K562 (cell line): Measurements from ENCODE around the gene VDR. TPM values are rescaled to one million over a fixed set of nuclear protein-coding genes. Genes with fewer than 3 reads are reported as not detected.

Source experiments
- ATAC-seq: fragments of 200-7000 bp; cut with Tn5 transposase; 3 replicates; pipeline ENCODE4 v1.9.1; 2020; ENCODE audit warnings: moderate library complexity
- BruUV-seq: library from RNA; stranded (reverse); fragments of 400-500 nt; replicated peaks from 2 replicates; lab custom pipeline; 2021; lab: Mats Ljungman, UMichigan
- CTCF ChIA-PET: fragments of 300-600 bp; formaldehyde crosslinking; extraction: SDS; loops from one replicate; lab custom pipeline; 2021; ENCODE audit warnings: low intra/inter-chr PET ratio; lab: Yijun Ruan, JAX
- POLR2A ChIA-PET: fragments of 300-600, 350-650 bp; sonication (Branson Sonifier 250); formaldehyde crosslinking; extraction: SDS; loops from one replicate; lab custom pipeline; 2021; ENCODE audit warnings: antibody characterized with exemption, inconsistent platforms; lab: Yijun Ruan, JAX
- DNase-seq, 4 experiments: peaks; one replicate each; pipeline versions ENCODE4 v3.0.0 to v3.0.0-alpha.2; 2011 to 2018; ENCODE audit warnings: low spot score in 3 of 4, mixed read lengths in 3 of 4; ENCODE audit errors: extremely low read depth in 1 of 4
- FAIRE-seq: peaks from 2 replicates; lab custom pipeline; 2011; peaks lifted over from hg19 to GRCh38; lab: Jason Lieb, UNC
- H2AFZ ChIP-seq: 2 replicates; pipeline ENCODE4 v1.6.0; 2011; ENCODE audit warnings: low read depth, low read length, control low read depth, inconsistent platforms
- H3K27ac ChIP-seq: fragments of 200-600 bp; 3 replicates; pipeline ENCODE4 v1.8.0; 2011; ENCODE audit warnings: low read depth, mild to moderate bottlenecking, control low read depth, inconsistent platforms, low read length, moderate library complexity, mixed read lengths; ENCODE audit errors: extremely low read depth
- H3K27me3 ChIP-seq, 2 experiments: fragments of 300-600 bp in 1 of 2; 2 replicates in 1 of 2; 3 replicates in 1 of 2; pipeline versions ENCODE4 v1.6.0 to v1.8.0; 2011; ENCODE audit warnings: inconsistent platforms in 2 of 2, low read length in 2 of 2, mild to moderate bottlenecking in 1 of 2, mixed read lengths in 1 of 2, moderate library complexity in 1 of 2; ENCODE audit not compliant: control insufficient read depth in 2 of 2, insufficient read depth in 2 of 2
- H3K36me3 ChIP-seq: fragments of 300-600 bp; 3 replicates; pipeline ENCODE4 v1.8.0; 2011; ENCODE audit warnings: mild to moderate bottlenecking, low read length, inconsistent platforms; ENCODE audit not compliant: control insufficient read depth, insufficient read depth
- H3K4me1 ChIP-seq, 2 experiments: fragments of 200-600 bp in 1 of 2; replicated peaks in 1 of 2; 2 replicates in 1 of 2; 3 replicates in 1 of 2; pipeline versions ENCODE4 v1.5.1 to v1.8.0; 2011; ENCODE audit warnings: inconsistent platforms in 2 of 2, low read length in 2 of 2, mild to moderate bottlenecking in 1 of 2, mixed read lengths in 1 of 2, moderate library complexity in 1 of 2; ENCODE audit not compliant: control insufficient read depth in 2 of 2, insufficient read depth in 2 of 2
- H3K4me2 ChIP-seq: 2 replicates; pipeline ENCODE4 v1.6.1; 2011; ENCODE audit warnings: low read length, control low read depth, inconsistent platforms, mixed read lengths; ENCODE audit not compliant: insufficient read depth
- H3K4me3 ChIP-seq: fragments of 200-600 bp; sonication (generic), shearing (Covaris generic); 2 replicates; pipeline ENCODE4 v1.5.1; 2016; ENCODE audit warnings: control low read depth, inconsistent platforms
- H3K79me2 ChIP-seq: fragments of 200-600 bp; 3 replicates; pipeline ENCODE4 v1.8.0; 2011; ENCODE audit warnings: low read length, inconsistent platforms; ENCODE audit not compliant: control insufficient read depth, insufficient read depth
- H3K9ac ChIP-seq, 2 experiments: 2 replicates each; pipeline versions ENCODE4 v1.6.0 to v1.6.1; 2011; ENCODE audit warnings: low read depth in 2 of 2, low read length in 2 of 2, control low read depth in 1 of 2, inconsistent platforms in 1 of 2, mild to moderate bottlenecking in 1 of 2, mixed read lengths in 1 of 2; ENCODE audit not compliant: insufficient read depth in 1 of 2
- H3K9me1 ChIP-seq: one replicate; pipeline ENCODE4 v1.6.0; 2011; ENCODE audit warnings: inconsistent platforms, mild to moderate bottlenecking, low read length, moderate library complexity; ENCODE audit not compliant: control insufficient read depth, insufficient read depth
- H3K9me3 ChIP-seq: replicated peaks from 2 replicates; pipeline ENCODE4 v1.5.1; 2011; ENCODE audit warnings: low read depth, low read length, inconsistent platforms; ENCODE audit not compliant: control insufficient read depth, insufficient read depth
- H4K20me1 ChIP-seq: replicated peaks from 2 replicates; pipeline ENCODE4 v1.6.1; 2011; ENCODE audit warnings: low read length, inconsistent platforms, mixed read lengths; ENCODE audit not compliant: control insufficient read depth, insufficient read depth
- ATF1 ChIP-seq, 2 experiments: fragments of 450-650 bp in 1 of 2; IDR thresholded peaks; 2 replicates each; pipeline ENCODE4 v1.6.1; 2016; ENCODE audit warnings: missing compliant biosample characterization in 1 of 2, missing genetic modification characterization in 1 of 2
- HMGXB4 ChIP-seq: sonication (generic); formaldehyde crosslinking; IDR thresholded peaks from 2 replicates; pipeline ENCODE4 v1.8.1; 2023; ENCODE audit warnings: mild to moderate bottlenecking, missing genetic modification reagents
- NFYB ChIP-seq: IDR thresholded peaks from 2 replicates; pipeline ENCODE4 v1.6.1; 2011; ENCODE audit warnings: mild to moderate bottlenecking, moderate library complexity; ENCODE audit not compliant: insufficient read length; ENCODE audit errors: extremely low read depth
- SFPQ ChIP-seq: fragments of 200-400 bp; formaldehyde crosslinking; IDR thresholded peaks from 2 replicates; pipeline ENCODE4 v1.6.1; 2017; ENCODE audit warnings: mild to moderate bottlenecking, low read depth, low read length, moderate library complexity
- SP1 ChIP-seq: sonication (generic); formaldehyde crosslinking; IDR thresholded peaks from 2 replicates; pipeline ENCODE4 v1.8.1; 2022; ENCODE audit warnings: mild to moderate bottlenecking, missing genetic modification reagents
- TRIM25 ChIP-seq: fragments of 450-650 bp; IDR thresholded peaks from 2 replicates; pipeline ENCODE4 v1.7.0; 2016; ENCODE audit warnings: borderline replicate concordance
- ZNF311 ChIP-seq: fragments of 250-450 bp; sonication (Bioruptor Pico); IDR thresholded peaks from 2 replicates; pipeline ENCODE4 v1.4.0; 2020; ENCODE audit warnings: mild to moderate bottlenecking, moderate library complexity
- ZNF431 ChIP-seq: sonication (generic); formaldehyde crosslinking; IDR thresholded peaks from 2 replicates; pipeline ENCODE4 v1.8.0; 2022; ENCODE audit warnings: mild to moderate bottlenecking, missing genetic modification reagents
- ZNF668 ChIP-seq: fragments of 250-450 bp; sonication (Bioruptor Pico); IDR thresholded peaks from 2 replicates; pipeline ENCODE4 v1.8.0; 2022; ENCODE audit warnings: mild to moderate bottlenecking, inconsistent platforms
- ZNF77 ChIP-seq: fragments of 250-450 bp; sonication (Bioruptor Pico); IDR thresholded peaks from 2 replicates; pipeline ENCODE4 v1.5.0; 2020
- ZNF778 ChIP-seq: fragments of 450-650 bp; formaldehyde crosslinking; IDR thresholded peaks from 2 replicates; pipeline ENCODE4 v1.4.0; 2020; ENCODE audit warnings: mild to moderate bottlenecking, moderate library complexity
- whole genome bisulfite sequencing: fragments of 100-300 bp; shearing (Covaris generic); methylation state at CpG from one replicate; pipeline ENCODE4 v1.1.6; 2016; ENCODE audit warnings: low coverage, mixed read lengths; ENCODE audit not compliant: insufficient coverage; ENCODE audit errors: missing lambda C conversion rate; 5-methylcytosine and 5-hydroxymethylcytosine counted together
- in situ Hi-C: fragments of 300-500 bp; cut with MboI; formaldehyde crosslinking; loops from 4 replicates; pipeline ENCODE4 v1.15.0; 2018; ENCODE audit warnings: inconsistent platforms, mixed read lengths
- intact Hi-C: fragments of 100-400 bp; cut with micrococcal nuclease; formaldehyde crosslinking; loops from 2 replicates; pipeline ENCODE4 v1.14.2; 2022
- polyA plus RNA-seq, 8 experiments: library from polyadenylated mRNA; depleted of rRNA in 4 of 8; stranded (reverse) in 5 of 8; unstranded in 3 of 8; fragments of >200 nt; fragmentation: Nextera tagmentation in 2 of 8; fragmentation: Illumina TruSeq in 1 of 8; extraction: Ambion mirVana in 2 of 8; extraction: Trizol in 1 of 8; gene quantifications; 2 replicates each; pipeline versions ENCODE4 v1.2.1 to v1.2.3, GENCODE V29; 2011 to 2014; ENCODE audit warnings: inconsistent platforms in 1 of 8, missing spikeins in 1 of 8
- total RNA-seq, 7 experiments: library from RNA; depleted of rRNA in 6 of 7; stranded (reverse); fragments of >200 nt in 6 of 7; fragmentation: Illumina TruSeq in 2 of 7; extraction: Trizol in 2 of 7; gene quantifications; 2 replicates each; pipeline versions ENCODE4 v1.2.1 to v1.2.3, GENCODE V29; 2011 to 2021; ENCODE audit warnings: low replicate concordance in 1 of 7
- TF ChIP-seq, protein P1 (sequence below): fragments of 250-450 bp; sonication (Bioruptor Pico); IDR thresholded peaks from 2 replicates; pipeline ENCODE4 v1.5.0; 2021

Gene VDR
- total and polyA plus RNA-seq, 9 of the 15 experiments (the other 6 are each of a cell fraction or from before 2014, with no cell fraction given), result 0.61 to 4.8 (median 2.0) TPM

DNA sequence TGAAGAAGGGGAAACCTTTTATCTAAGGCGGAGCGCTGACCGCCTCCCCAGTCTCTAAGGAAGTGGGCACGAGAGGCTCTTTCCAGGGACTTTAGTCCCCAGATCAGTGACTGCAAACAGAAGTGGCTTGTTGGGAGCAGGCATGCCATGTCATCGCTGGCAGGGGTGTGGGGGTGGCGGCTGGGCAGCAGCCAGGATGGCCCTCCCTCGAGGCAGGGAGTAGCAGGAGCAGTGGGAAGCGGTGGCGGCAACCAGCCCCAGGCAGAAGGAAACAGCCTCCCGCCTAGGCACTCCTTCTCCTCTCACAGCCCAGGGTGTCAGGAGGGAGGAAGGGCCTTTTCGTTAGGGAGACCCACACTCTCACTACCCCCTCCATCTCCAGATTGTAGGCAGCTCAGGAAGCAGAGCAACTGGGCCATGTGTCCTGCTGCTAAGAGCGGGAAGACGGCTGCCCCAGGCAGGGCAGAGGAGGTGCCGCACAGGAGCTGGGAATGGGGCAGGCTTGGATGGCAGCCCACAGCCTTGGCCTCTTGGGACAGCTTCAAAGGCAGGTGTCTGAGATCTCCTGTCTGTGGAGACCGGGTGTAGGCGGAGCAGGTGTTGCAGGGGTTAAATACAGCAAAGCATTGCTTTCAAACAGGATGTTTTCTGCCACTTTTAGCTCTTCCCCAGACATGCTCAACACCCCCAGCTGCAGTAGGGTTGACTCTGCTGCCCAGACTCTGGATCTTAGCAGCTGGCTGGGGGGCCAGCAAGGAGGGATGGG is 21.8 kb downstream of the VDR start:
- DNase-seq, result no peak
- Histone ChIP-seq H3K27ac (no peak overlapping the region), H4K20me1 (0 out of 2 replicates have a peak, but pooled peaks cover 3% of the 10 kb centered on the region), H3K27me3 (no peaks in the 10 kb centered on the region; a peak in 1 of 5 replicates), H3K79me2 (no peaks in the 10 kb centered on the region), H3K4me2 (no peak overlapping the region), H3K9me1 (no peaks in the 10 kb centered on the region)
- in situ Hi-C loops, result no loop called here
- CTCF ChIA-PET, result no interaction called here
- 44% methylated on average over 11 of the region's 16 CpGs for WGBS
- TF ChIP-seq ZNF77 (no peak), HMGXB4 (CRISPR knock-in tag) (no peak), SFPQ (no peak), SP1 (CRISPR knock-in tag) (no peak), NFYB (no peak), ZNF778 (CRISPR knock-in tag) (no peak), ZNF668 (no peak), TRIM25 (no peak), ATF1 (CRISPR knock-in tag; IDR thresholded peaks at IDR 0.05) (no peak), ATF1 (tag; IDR thresholded peaks at IDR 0.05) (no peak), ZNF311 (no peak), ZNF431 (CRISPR knock-in tag) (no peak)
- TF ChIP-seq, protein P1, sequence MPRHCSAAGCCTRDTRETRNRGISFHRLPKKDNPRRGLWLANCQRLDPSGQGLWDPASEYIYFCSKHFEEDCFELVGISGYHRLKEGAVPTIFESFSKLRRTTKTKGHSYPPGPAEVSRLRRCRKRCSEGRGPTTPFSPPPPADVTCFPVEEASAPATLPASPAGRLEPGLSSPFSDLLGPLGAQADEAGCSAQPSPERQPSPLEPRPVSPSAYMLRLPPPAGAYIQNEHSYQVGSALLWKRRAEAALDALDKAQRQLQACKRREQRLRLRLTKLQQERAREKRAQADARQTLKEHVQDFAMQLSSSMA (CRISPR knock-in tag), result no peak
- TF ChIP-seq, all 486 proteins: peak for 0
- BruUV-seq, result no TSS peak
- Histone ChIP-seq H3K9me3 (no peaks in the 10 kb centered on the region), H3K9ac (peak overlapping the region in 1 of 2 experiments; percentile 30; a peak in 1 of 4 replicates), H3K4me3 (no peak overlapping the region), H2AFZ (no peak overlapping the region), H3K4me1 (peaks cover 6 to 18% of the 10 kb centered on the region in 2 experiments), H3K36me3 (no peaks in the 10 kb centered on the region)
- ATAC-seq, result no peak
- FAIRE-seq, result no peak
- intact Hi-C loops, result no loop called here
- POLR2A ChIA-PET, result interaction anchor here (0.9 to 1.2 kb wide), 3 partner anchors 8 to 20 kb away, joined by 3 to 4 read pairs (median 4); no protein-coding TSS in a partner anchor
